ENCODE measurements around the gene WDCP. TPM values are rescaled to one million over a fixed set of nuclear protein-coding genes. Genes with fewer than 3 reads are reported as not detected.

Gene WDCP
- total RNA-seq, 1 experiment from 2014 or later = 19.9 TPM

- no peak for TF ChIP-seq CTCF (IDR thresholded peaks at IDR 0.05 in 2 of 3, conservative IDR thresholded peaks at IDR 0.05 in 1 of 3; ENCODE audit: borderline replicate concordance in 1 of 3, insufficient read depth in 1 of 3, low read depth in 2 of 3, low read length in 2 of 3)
- no peak for TF ChIP-seq EZH2phosphoT487 (IDR thresholded peaks at IDR 0.05; ENCODE audit: borderline replicate concordance)
- TF ChIP-seq POLR2AphosphoS5 (IDR thresholded peaks at IDR 0.05; ENCODE audit: low read depth, low read length) = no peak
Measured at GRCh38 chr2:24022324-24022974, 24.7 kb downstream of the WDCP start (continued).

GRCh38 chr2:24021122-24021998 is 25.8 kb downstream of the WDCP start:
- Histone ChIP-seq H4K20me1 (ENCODE audit: insufficient read depth) (no peaks in the 10 kb centered on the region), H3K79me2 (ENCODE audit: insufficient read depth, low read length) (no peaks in the 10 kb centered on the region), H3K27ac (ENCODE audit: low read depth, low read length) (no peak overlapping the region), H3K4me3 (replicated peaks in 1 of 2; ENCODE audit: low read depth in 1 of 2, low read length in 2 of 2) (no peak overlapping the region), H3K9me2 (ENCODE audit: insufficient read depth) (no peaks in the 10 kb centered on the region), H3K27me3 (ENCODE audit: insufficient read depth, low read length) (no peaks in the 10 kb centered on the region), H2AFZ (ENCODE audit: low read depth, low read length, poor library complexity, severe bottlenecking) (no peak overlapping the region), H3K9ac (ENCODE audit: low read length) (no peak overlapping the region), H3K4me1 (ENCODE audit: control insufficient read depth in 1 of 2, insufficient read depth in 2 of 2, low read length in 2 of 2) (peaks cover 0 to 5% of the 10 kb centered on the region in 2 experiments; a peak in 1 of 4 replicates), H3K4me2 (ENCODE audit: low read length) (no peak overlapping the region), H3K36me3 (ENCODE audit: control insufficient read depth in 1 of 2, insufficient read depth in 2 of 2, low read length in 2 of 2) (no peaks in the 10 kb centered on the region), H3K9me3 (ENCODE audit: control insufficient read depth in 1 of 2, insufficient read depth in 1 of 2, low read depth in 1 of 2, low read length in 2 of 2) (no peaks in the 10 kb centered on the region)
- intact Hi-C loops (cut with micrococcal nuclease) = no loop called here
- peak; percentile 71 for TF ChIP-seq RAD21 (IDR thresholded peaks at IDR 0.05; ENCODE audit: low read depth)
- no peak for TF ChIP-seq CEBPB (IDR thresholded peaks at IDR 0.05; ENCODE audit: low read depth)
- TF ChIP-seq EZH2 (IDR thresholded peaks at IDR 0.05) = no peak
- TF ChIP-seq ZBTB33 (IDR thresholded peaks at IDR 0.05; ENCODE audit: extremely low read depth, insufficient replicate concordance, low read length) = no peak
- TF ChIP-seq CTCF (IDR thresholded peaks at IDR 0.05 in 2 of 3, conservative IDR thresholded peaks at IDR 0.05 in 1 of 3; ENCODE audit: borderline replicate concordance in 1 of 3, insufficient read depth in 1 of 3, low read depth in 2 of 3, low read length in 2 of 3) = peak; percentile 49 to 57 (median 56); a peak in 5 of 6 replicates
- ChIA-PET POLR2A (interaction anchor here (0.7 kb wide), 1 partner anchor 26 kb away, joined by 3 read pairs; the partner anchor contains the start of gene WDCP), RAD21 (ENCODE audit: low non-redundant PET in 1 of 2, low total read pairs in 2 of 2, uncharacterized antibody in 2 of 2, unreplicated experiment in 2 of 2) (no interaction called here), CTCF (no interaction called here)
- ATAC-seq (peak; percentile 85), DNase-seq (ENCODE audit: low read depth, low spot score) (no peak)
- no TSS peak for BruUV-seq (replicated peaks)

All from HCT116 (cell line).